ENCODE data around the gene TSPAN33.
A peak's percentile ranks its signal among the peaks of the same experiment; 100 is the strongest.
"Not testable (repeated sequence)": the region's sequence is repeated elsewhere in the genome, so short reads cannot be mapped to it uniquely, and the experiment has no call there.

TSPAN33 gene

DNA sequence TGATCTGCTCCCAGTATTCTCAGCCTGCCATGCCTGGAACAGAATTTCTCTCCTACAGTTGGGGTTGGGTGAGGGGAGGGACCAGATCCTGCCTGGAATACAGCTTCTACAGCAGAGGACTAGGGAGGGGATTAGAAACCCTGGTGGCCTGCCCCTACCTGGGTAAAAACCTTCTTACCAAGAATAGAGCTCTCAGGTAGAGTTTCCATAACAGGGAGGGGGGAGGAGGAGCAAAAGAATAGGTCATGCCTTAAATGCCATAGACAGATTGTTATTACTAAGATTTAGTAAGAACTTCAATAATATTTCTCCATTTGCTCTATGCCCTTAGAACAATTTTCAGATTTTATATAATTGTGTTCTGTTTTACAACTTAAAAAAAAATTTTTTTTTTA, 33.5 kb upstream of the TSPAN33 start:
- TF ChIP-seq, protein P1, sequence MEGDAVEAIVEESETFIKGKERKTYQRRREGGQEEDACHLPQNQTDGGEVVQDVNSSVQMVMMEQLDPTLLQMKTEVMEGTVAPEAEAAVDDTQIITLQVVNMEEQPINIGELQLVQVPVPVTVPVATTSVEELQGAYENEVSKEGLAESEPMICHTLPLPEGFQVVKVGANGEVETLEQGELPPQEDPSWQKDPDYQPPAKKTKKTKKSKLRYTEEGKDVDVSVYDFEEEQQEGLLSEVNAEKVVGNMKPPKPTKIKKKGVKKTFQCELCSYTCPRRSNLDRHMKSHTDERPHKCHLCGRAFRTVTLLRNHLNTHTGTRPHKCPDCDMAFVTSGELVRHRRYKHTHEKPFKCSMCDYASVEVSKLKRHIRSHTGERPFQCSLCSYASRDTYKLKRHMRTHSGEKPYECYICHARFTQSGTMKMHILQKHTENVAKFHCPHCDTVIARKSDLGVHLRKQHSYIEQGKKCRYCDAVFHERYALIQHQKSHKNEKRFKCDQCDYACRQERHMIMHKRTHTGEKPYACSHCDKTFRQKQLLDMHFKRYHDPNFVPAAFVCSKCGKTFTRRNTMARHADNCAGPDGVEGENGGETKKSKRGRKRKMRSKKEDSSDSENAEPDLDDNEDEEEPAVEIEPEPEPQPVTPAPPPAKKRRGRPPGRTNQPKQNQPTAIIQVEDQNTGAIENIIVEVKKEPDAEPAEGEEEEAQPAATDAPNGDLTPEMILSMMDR (IDR thresholded peaks at IDR 0.05): no peak
- H3K4me3 ChIP-seq (ENCODE audit: low read depth, low read length): no peak overlapping the region
- H3K27me3 ChIP-seq (ENCODE audit: control insufficient read depth, insufficient read depth, low read length): no peaks in the 10 kb centered on the region
- no peaks in the 10 kb centered on the region for H3K9me3 ChIP-seq (ENCODE audit: control insufficient read depth, low read length)
- peak overlapping the region; percentile 42 for H2AFZ ChIP-seq
- H3K79me2 ChIP-seq: no peaks in the 10 kb centered on the region
- H3K27ac ChIP-seq: no peak overlapping the region
- no peaks in the 10 kb centered on the region for H3K4me1 ChIP-seq
- no peaks in the 10 kb centered on the region for H3K36me3 ChIP-seq (ENCODE audit: control insufficient read depth, insufficient read depth, low read length)
- no peak overlapping the region for H3K4me2 ChIP-seq (ENCODE audit: low read length)
- no peak overlapping the region for H3K9ac ChIP-seq

- no peak overlapping the region for H3K4me2 ChIP-seq (ENCODE audit: low read length)
- H3K27ac ChIP-seq: no peak overlapping the region
- H3K27me3 ChIP-seq (ENCODE audit: control insufficient read depth, insufficient read depth, low read length): no peaks in the 10 kb centered on the region
- no peak overlapping the region for H3K4me3 ChIP-seq (ENCODE audit: low read depth, low read length)
- TF ChIP-seq, protein P1 (IDR thresholded peaks at IDR 0.05): no peak
- no peaks in the 10 kb centered on the region for H3K9me3 ChIP-seq (ENCODE audit: control insufficient read depth, low read length)
- H3K79me2 ChIP-seq: no peaks in the 10 kb centered on the region
- no peaks in the 10 kb centered on the region for H3K36me3 ChIP-seq (ENCODE audit: control insufficient read depth, insufficient read depth, low read length)
- no peak overlapping the region for H2AFZ ChIP-seq
- no peaks in the 10 kb centered on the region for H3K4me1 ChIP-seq
- H3K9ac ChIP-seq: no peak overlapping the region
These were observed 28.8 kb upstream of the TSPAN33 start for GRCh38 chr7:129115676-129116075.

DNA sequence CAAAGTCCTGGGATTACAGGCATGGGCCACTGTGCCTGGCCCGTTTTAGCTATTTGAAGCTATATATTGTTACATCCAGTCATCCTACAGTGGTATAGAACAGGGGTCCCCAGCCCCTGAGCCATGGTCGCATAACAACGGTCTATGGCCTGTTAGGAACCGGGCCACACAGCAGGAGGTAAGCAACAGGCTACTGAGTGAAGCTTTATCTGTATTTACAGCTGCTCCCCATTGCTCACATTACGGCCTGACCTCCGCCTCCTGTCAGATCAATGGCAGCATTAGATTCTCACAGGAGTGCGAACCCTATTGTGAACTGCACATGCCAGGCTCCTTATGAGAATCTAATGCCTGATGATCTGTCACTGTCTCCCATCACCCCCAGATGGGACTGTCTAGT, 26.3 kb upstream of the TSPAN33 start:
- Histone ChIP-seq H3K9ac (no peak overlapping the region), H3K4me3 (ENCODE audit: low read depth, low read length) (no peak overlapping the region), H3K4me1 (peaks cover 5% of the 10 kb centered on the region), H3K27ac (no peak overlapping the region), H3K79me2 (no peaks in the 10 kb centered on the region), H3K9me3 (ENCODE audit: control insufficient read depth, low read length) (no peaks in the 10 kb centered on the region), H3K36me3 (ENCODE audit: control insufficient read depth, insufficient read depth, low read length) (no peaks in the 10 kb centered on the region), H3K27me3 (ENCODE audit: control insufficient read depth, insufficient read depth, low read length) (no peaks in the 10 kb centered on the region), H3K4me2 (ENCODE audit: low read length) (no peak overlapping the region), H2AFZ (no peak overlapping the region)
- TF ChIP-seq, protein P1 (IDR thresholded peaks at IDR 0.05): no peak

GRCh38 chr7:129118976-129119375, 25.5 kb upstream of the TSPAN33 start:
- no peak overlapping the region for H3K9ac ChIP-seq
- H3K27me3 ChIP-seq (ENCODE audit: control insufficient read depth, insufficient read depth, low read length): no peaks in the 10 kb centered on the region
- peaks cover 5% of the 10 kb centered on the region for H3K4me1 ChIP-seq
- no peaks in the 10 kb centered on the region for H3K79me2 ChIP-seq
- TF ChIP-seq, protein P1 (IDR thresholded peaks at IDR 0.05): no peak
- no peak overlapping the region for H3K4me3 ChIP-seq (ENCODE audit: low read depth, low read length)
- H3K27ac ChIP-seq: no peak overlapping the region
- no peaks in the 10 kb centered on the region for H3K36me3 ChIP-seq (ENCODE audit: control insufficient read depth, insufficient read depth, low read length)
- no peak overlapping the region for H2AFZ ChIP-seq
- no peaks in the 10 kb centered on the region for H3K9me3 ChIP-seq (ENCODE audit: control insufficient read depth, low read length)
- H3K4me2 ChIP-seq (ENCODE audit: low read length): no peak overlapping the region

DNA sequence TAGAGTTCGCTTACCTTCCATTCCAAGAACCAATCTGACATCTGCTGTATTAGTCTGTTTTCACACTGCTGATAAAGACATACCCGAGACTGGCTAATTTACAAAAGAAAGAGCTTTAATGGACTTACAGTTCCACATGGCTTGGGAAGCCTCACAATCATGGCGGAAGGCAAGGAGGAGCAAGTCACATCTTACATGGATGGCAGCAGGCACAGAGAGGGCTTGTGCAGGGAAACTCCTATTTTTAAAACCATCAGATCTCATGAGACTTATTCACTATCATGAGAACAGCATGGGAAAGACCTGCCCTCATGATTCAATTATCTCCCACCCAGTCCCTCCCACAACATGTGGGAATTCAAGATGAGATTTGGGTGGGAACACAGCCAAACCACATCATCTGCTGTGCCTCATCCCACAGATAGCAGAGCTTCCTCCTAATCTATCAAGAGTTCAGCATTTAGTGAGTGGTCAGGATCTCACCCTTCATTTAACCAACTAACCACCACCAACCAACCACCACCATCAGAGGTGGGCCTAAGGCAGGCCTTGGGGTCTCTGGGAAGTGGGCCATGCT, 22.9 kb upstream of the TSPAN33 start:
- H3K9me3 ChIP-seq (ENCODE audit: control insufficient read depth, low read length); H3K4me2 ChIP-seq (ENCODE audit: low read length); H3K9ac ChIP-seq; H3K4me3 ChIP-seq (ENCODE audit: low read depth, low read length); H3K27me3 ChIP-seq (ENCODE audit: control insufficient read depth, insufficient read depth, low read length); H3K27ac ChIP-seq; H2AFZ ChIP-seq; H3K36me3 ChIP-seq (ENCODE audit: control insufficient read depth, insufficient read depth, low read length); H3K79me2 ChIP-seq; H3K4me1 ChIP-seq: not testable (repeated sequence)

All from parathyroid adenoma (tissue), 2 donors.